ENCODE results near the gene GRPEL1. TPM values are rescaled to one million over a fixed set of nuclear protein-coding genes. Genes with fewer than 3 reads are reported as not detected.

Gene GRPEL1
- polyA plus RNA-seq, 3 donors = 44.1 to 49.6 (median 45.4) TPM

- no peak for DNase-seq
- Histone ChIP-seq H3K4me2 (replicated peaks; ENCODE audit: extremely low read depth, low read length, poor library complexity, severe bottlenecking) (no peak overlapping the region), H3K27ac (ENCODE audit: low read depth in 1 of 2, low read length in 2 of 2) (no peak overlapping the region), H3K27me3 (ENCODE audit: control insufficient read depth in 2 of 2, insufficient read depth in 2 of 2, low read length in 2 of 2) (no peaks in the 10 kb centered on the region), H3K36me3 (replicated peaks in 1 of 2; ENCODE audit: control insufficient read depth in 1 of 2, insufficient read depth in 2 of 2, low read length in 2 of 2) (peaks cover 78 to 96% of the 10 kb centered on the region in 2 donors), H3K9me3 (replicated peaks in 1 of 2; ENCODE audit: control insufficient read depth in 1 of 2, insufficient read depth in 1 of 2, low read length in 2 of 2) (no peaks in the 10 kb centered on the region), H3K9ac (ENCODE audit: insufficient read depth, low read length, poor library complexity, severe bottlenecking) (no peak overlapping the region), H3K4me1 (ENCODE audit: control insufficient read depth in 1 of 2, insufficient read depth in 2 of 2, low read length in 2 of 2) (no peaks in the 10 kb centered on the region), H4K20me1 (ENCODE audit: insufficient read depth, low read length) (peaks cover 74% of the 10 kb centered on the region), H3K4me3 (replicated peaks in 1 of 3; ENCODE audit: low read depth in 2 of 3, low read length in 3 of 3) (no peak overlapping the region), H2AFZ (ENCODE audit: insufficient read depth, low read depth, low read length, poor library complexity, severe bottlenecking) (no peak overlapping the region), H3K79me2 (ENCODE audit: insufficient read depth, low read length) (no peaks in the 10 kb centered on the region)
- Mint-ChIP-seq H3K4me3 (no peak overlapping the region), H3K9me3 (no peaks in the 10 kb centered on the region), H3K4me1 (no peaks in the 10 kb centered on the region), H3K36me3 (peaks cover 82 to 91% of the 10 kb centered on the region in 2 donors), H3K27ac (peak overlapping the region in 2 of 7 donors; percentile 6 to 52), H3K27me3 (ENCODE audit: low read depth in 3 of 3) (peaks cover 0 to 1% (median 0%) of the 10 kb centered on the region in 3 donors)
- WGBS (ENCODE audit: insufficient coverage) = 93% methylated on average over 19 of the region's 19 CpGs
- intact Hi-C loops (cut with micrococcal nuclease) = no loop called here
- TF ChIP-seq CTCF (IDR thresholded peaks at IDR 0.05) = no peak
Observed at GRCh38 chr4:7024336-7024890, 43.5 kb downstream of the GRPEL1 start.

- intact Hi-C loops (cut with micrococcal nuclease) = no loop called here
- H3K27ac ChIP-seq (ENCODE audit: low read depth in 1 of 2, low read length in 2 of 2) = no peak overlapping the region
- H3K4me1 ChIP-seq (ENCODE audit: control insufficient read depth in 1 of 2, insufficient read depth in 2 of 2, low read length in 2 of 2) = no peaks in the 10 kb centered on the region
- peaks cover 78% of the 10 kb centered on the region for H4K20me1 ChIP-seq (ENCODE audit: insufficient read depth, low read length)
- no peaks in the 10 kb centered on the region for H3K9me3 ChIP-seq (replicated peaks in 1 of 2; ENCODE audit: control insufficient read depth in 1 of 2, insufficient read depth in 1 of 2, low read length in 2 of 2)
- no peak overlapping the region for H2AFZ ChIP-seq (ENCODE audit: insufficient read depth, low read depth, low read length, poor library complexity, severe bottlenecking)
- no peak overlapping the region for H3K4me3 ChIP-seq (replicated peaks in 1 of 3; ENCODE audit: low read depth in 2 of 3, low read length in 3 of 3)
- Mint-ChIP-seq H3K27ac (peak overlapping the region in 1 of 7 donors; percentile 70), H3K4me1 (no peaks in the 10 kb centered on the region), H3K27me3 (ENCODE audit: low read depth in 3 of 3) (peaks cover 0 to 1% (median 0%) of the 10 kb centered on the region in 3 donors), H3K4me3 (no peak overlapping the region), H3K36me3 (peaks cover 83 to 91% of the 10 kb centered on the region in 2 donors), H3K9me3 (no peaks in the 10 kb centered on the region)
- H3K36me3 ChIP-seq (replicated peaks in 1 of 2; ENCODE audit: control insufficient read depth in 1 of 2, insufficient read depth in 2 of 2, low read length in 2 of 2) = peaks cover 76 to 96% of the 10 kb centered on the region in 2 donors
- no peaks in the 10 kb centered on the region for H3K27me3 ChIP-seq (ENCODE audit: control insufficient read depth in 2 of 2, insufficient read depth in 2 of 2, low read length in 2 of 2)
- H3K4me2 ChIP-seq (replicated peaks; ENCODE audit: extremely low read depth, low read length, poor library complexity, severe bottlenecking) = no peak overlapping the region
- H3K79me2 ChIP-seq (ENCODE audit: insufficient read depth, low read length) = no peaks in the 10 kb centered on the region
- no peak overlapping the region for H3K9ac ChIP-seq (ENCODE audit: insufficient read depth, low read length, poor library complexity, severe bottlenecking)
- 97% methylated on average over 12 of the region's 12 CpGs for WGBS (ENCODE audit: insufficient coverage)
- no peak for TF ChIP-seq CTCF (IDR thresholded peaks at IDR 0.05)
- DNase-seq = no peak
Observed at GRCh38 chr4:7023901-7024300, 44.0 kb downstream of the GRPEL1 start.

Data from CD14-positive monocyte (primary cell).